Kidney (tissue), 14 donors: ENCODE results near the gene OVAAL. TPM values are rescaled to one million over a fixed set of nuclear protein-coding genes. Genes with fewer than 3 reads are reported as not detected.
A peak's percentile ranks its signal among the peaks of the same experiment; 100 is the strongest.

ENCODE experiments used
- DNase-seq, 5 donors: peaks; one replicate each; pipeline ENCODE4 v3.0.0-alpha.2; 2013 to 2020
- FAIRE-seq: peaks from 2 replicates; lab custom pipeline; 2012; peaks lifted over from hg19 to GRCh38; lab: Jason Lieb, UNC
- H3K27ac ChIP-seq, 2 donors: one replicate each; pipeline ENCODE4 v1.7.0; 2013; ENCODE audit warnings: low read depth in 2 of 2, low read length in 2 of 2, inconsistent platforms in 1 of 2
- H3K27me3 ChIP-seq: one replicate; pipeline ENCODE4 v1.7.1; 2013; ENCODE audit warnings: low read length, inconsistent platforms; ENCODE audit not compliant: control insufficient read depth, insufficient read depth
- H3K36me3 ChIP-seq, 3 donors: one replicate each; pipeline versions ENCODE4 v1.7.0 to v1.7.1; 2013; ENCODE audit warnings: low read length in 3 of 3, control low read depth in 1 of 3, inconsistent platforms in 1 of 3; ENCODE audit not compliant: insufficient read depth in 3 of 3, control insufficient read depth in 2 of 3
- H3K4me1 ChIP-seq, 3 donors: one replicate each; pipeline versions ENCODE4 v1.7.0 to v1.7.1; 2013; ENCODE audit warnings: low read length in 3 of 3, inconsistent platforms in 1 of 3, low read depth in 1 of 3; ENCODE audit not compliant: control insufficient read depth in 2 of 3, insufficient read depth in 2 of 3
- H3K4me3 ChIP-seq, 3 donors: one replicate each; pipeline versions ENCODE4 v1.7.0 to v1.8.1; 2013; ENCODE audit warnings: low read length in 3 of 3, control low read depth in 1 of 3, inconsistent platforms in 1 of 3
- H3K9ac ChIP-seq, 3 donors: one replicate each; pipeline versions ENCODE4 v1.7.0 to v1.7.1; 2013; ENCODE audit warnings: low read length in 3 of 3, control low read depth in 1 of 3, inconsistent platforms in 1 of 3
- H3K9me3 ChIP-seq, 3 donors: one replicate each; pipeline versions ENCODE4 v1.7.0 to v1.7.1; 2013; ENCODE audit warnings: low read length in 3 of 3, control low read depth in 1 of 3, inconsistent platforms in 1 of 3; ENCODE audit not compliant: control insufficient read depth in 2 of 3, insufficient read depth in 1 of 3
- CTCF ChIP-seq: IDR thresholded peaks from 3 replicates; pipeline ENCODE4 v1.5.1; 2012; ENCODE audit warnings: mild to moderate bottlenecking, moderate library complexity, borderline replicate concordance; ENCODE audit not compliant: insufficient read depth; ENCODE audit errors: extremely low read depth
- intact Hi-C: fragments of 100-400 bp; cut with DNase I; formaldehyde crosslinking; loops from one replicate; pipeline ENCODE4 v1.11.1; 2022
- polyA plus RNA-seq: library from polyadenylated mRNA; stranded (reverse); fragments of 350-450 nt; fragmentation: Illumina TruSeq; extraction: RNeasy Lipid Tissue Mini Kit (QIAGEN cat#74804); gene quantifications from one replicate; pipeline ENCODE4 v1.2.3, GENCODE V29; 2014; ENCODE audit warnings: low read depth, low replicate concordance; ENCODE audit not compliant: insufficient read depth
- total RNA-seq: library from RNA; stranded (reverse); fragmentation: NEBNext Ultra II Directional; extraction: Animal tissue kit (Norgen Biotek cat#: 25700); gene quantifications from one replicate; pipeline ENCODE4 v1.2.1, GENCODE V29; 2021
- donor health status: control.
- donor health status: control.
- donor health status: control.
- donor health status: control.
- donor health status: control.
- donor health status: DM: yes; HTN: yes; CAD: no.
- donor health status: Normal renal cell carcinoma (clear cell type).

The OVAAL gene
- total and polyA plus RNA-seq, 2 donors from 2014 or later, result not detected

GRCh38 chr1:180515857-180516388 is 42.8 kb upstream of the OVAAL start:
- Histone ChIP-seq H3K9me3 (no peaks in the 10 kb centered on the region), H3K9ac (no peak overlapping the region), H3K27ac (no peak overlapping the region), H3K4me1 (no peaks in the 10 kb centered on the region), H3K36me3 (no peaks in the 10 kb centered on the region), H3K4me3 (no peak overlapping the region), H3K27me3 (no peaks in the 10 kb centered on the region)
- TF ChIP-seq CTCF, result peak; percentile 89
- FAIRE-seq (peak; percentile 64), DNase-seq (peak in 4 of 5 donors; percentile 67 to 90 (median 80))
- intact Hi-C loops, result no loop called here

- no peak for FAIRE-seq
- Histone ChIP-seq H3K9me3 (no peaks in the 10 kb centered on the region), H3K36me3 (no peaks in the 10 kb centered on the region), H3K27ac (no peak overlapping the region), H3K9ac (no peak overlapping the region), H3K4me3 (no peak overlapping the region), H3K4me1 (peaks cover 0 to 5% (median 0%) of the 10 kb centered on the region in 3 donors), H3K27me3 (no peaks in the 10 kb centered on the region)
- DNase-seq, result no peak
- no peak for TF ChIP-seq CTCF
- intact Hi-C loops, result loop anchor here (10.0 kb wide), 1 partner anchor 335 kb away; no protein-coding TSS in a partner anchor
These were observed 38.9 kb upstream of the OVAAL start for GRCh38 chr1:180519846-180520245.

GRCh38 chr1:180521474-180522212 is 37.1 kb upstream of the OVAAL start:
- H3K9me3 ChIP-seq, result no peaks in the 10 kb centered on the region
- no peaks in the 10 kb centered on the region for H3K27me3 ChIP-seq
- DNase-seq, result peak in 2 of 5 donors; percentile 58 to 68
- H3K9ac ChIP-seq, result no peak overlapping the region
- no peak overlapping the region for H3K27ac ChIP-seq
- peaks cover 0 to 5% (median 0%) of the 10 kb centered on the region in 3 donors for H3K4me1 ChIP-seq
- intact Hi-C loops, result loop anchor here (10.0 kb wide), 1 partner anchor 333 kb away; no protein-coding TSS in a partner anchor
- no peaks in the 10 kb centered on the region for H3K36me3 ChIP-seq
- H3K4me3 ChIP-seq, result peak overlapping the region in 1 of 3 donors; percentile 19
- no peak for TF ChIP-seq CTCF
- no peak for FAIRE-seq
